CD4-positive, alpha-beta T cell treated with Interleukin-4 for 4 hours (primary cell): ENCODE data around the gene CCDC102B.

Source experiments
- DNase-seq: peaks from one replicate; pipeline ENCODE4 v3.0.0-alpha.2; 2020

The CCDC102B gene

GRCh38 chr18:69102959-69103358, 305.1 kb downstream of the CCDC102B start:
- DNase-seq, result no peak
